Thoracic aorta (tissue), 2 donors: ENCODE measurements around the gene SPAAR. TPM values are rescaled to one million over a fixed set of nuclear protein-coding genes. Genes with fewer than 3 reads are reported as not detected.

Source experiments
- ATAC-seq: fragments of 150-250 bp; one replicate; pipeline ENCODE4 v1.8.0; 2017; ENCODE audit warnings: low read depth; ENCODE audit not compliant: insufficient number of reproducible peaks, low FRiP score
- DNase-seq: peaks from one replicate; pipeline ENCODE4 v3.0.0-alpha.2; 2020; ENCODE audit warnings: low spot score
- H3K27ac ChIP-seq, 2 donors: fragments of 200-600 bp; sonication (generic); 1 replicate in 1 of 2; 2 replicates in 1 of 2; pipeline ENCODE4 v1.5.1; 2016; ENCODE audit warnings: mild to moderate bottlenecking in 2 of 2, moderate library complexity in 2 of 2
- H3K27me3 ChIP-seq: fragments of 200-600 bp; sonication (generic); replicated peaks from 2 replicates; pipeline ENCODE4 v1.6.0; 2016; ENCODE audit warnings: mild to moderate bottlenecking; ENCODE audit not compliant: insufficient read depth
- H3K36me3 ChIP-seq: fragments of 200-600 bp; sonication (generic); one replicate; pipeline ENCODE4 v1.5.1; 2016
- H3K4me1 ChIP-seq, 2 donors: fragments of 200-600 bp; sonication (generic); 1 replicate in 1 of 2; 2 replicates in 1 of 2; pipeline versions ENCODE4 v1.5.1 to v1.6.0; 2016; ENCODE audit warnings: low read depth in 2 of 2, mild to moderate bottlenecking in 1 of 2; ENCODE audit not compliant: control insufficient read depth in 1 of 2
- H3K4me3 ChIP-seq: fragments of 200-600 bp; sonication (generic); 2 replicates; pipeline ENCODE4 v1.5.1; 2016; ENCODE audit warnings: mild to moderate bottlenecking
- H3K9me3 ChIP-seq: fragments of 200-600 bp; sonication (generic); 2 replicates; pipeline ENCODE4 v1.5.1; 2016
- CTCF ChIP-seq: fragments of 200-600 bp; sonication (generic); IDR thresholded peaks from one replicate; pipeline ENCODE4 v1.5.1; 2019; ENCODE audit warnings: antibody characterized with exemption
- total RNA-seq, 2 donors: library from RNA; depleted of rRNA; stranded (reverse); fragments of >200 nt; gene quantifications; one replicate each; pipeline versions ENCODE4 v1.1.0 to v1.2.3, GENCODE V29; 2016

SPAAR gene
- total RNA-seq, 2 donors from 2014 or later = 3.2 to 4.9 TPM

GRCh38 chr9:35948901-35949318 lies 39.6 kb downstream of the SPAAR start:
- DNase-seq (no peak), ATAC-seq (no peak)
- H3K4me1 ChIP-seq = peaks cover 19 to 21% of the 10 kb centered on the region in 2 donors
- H3K36me3 ChIP-seq = no peaks in the 10 kb centered on the region
- no peak overlapping the region for H3K27ac ChIP-seq
- no peaks in the 10 kb centered on the region for H3K9me3 ChIP-seq
- no peak overlapping the region for H3K4me3 ChIP-seq
- TF ChIP-seq CTCF = no peak
- H3K27me3 ChIP-seq = no peaks in the 10 kb centered on the region

GRCh38 chr9:35951736-35952135 lies 42.4 kb downstream of the SPAAR start:
- Histone ChIP-seq H3K27ac (no peak overlapping the region), H3K36me3 (no peaks in the 10 kb centered on the region), H3K4me1 (no peaks in the 10 kb centered on the region), H3K9me3 (no peaks in the 10 kb centered on the region), H3K4me3 (no peak overlapping the region), H3K27me3 (no peaks in the 10 kb centered on the region)
- TF ChIP-seq CTCF = no peak
- ATAC-seq (no peak), DNase-seq (no peak)

- Histone ChIP-seq H3K27ac (no peak overlapping the region), H3K4me3 (no peak overlapping the region), H3K9me3 (no peaks in the 10 kb centered on the region), H3K4me1 (no peaks in the 10 kb centered on the region), H3K36me3 (no peaks in the 10 kb centered on the region), H3K27me3 (no peaks in the 10 kb centered on the region)
- no peak for TF ChIP-seq CTCF
- DNase-seq (no peak), ATAC-seq (no peak)
Observed at GRCh38 chr9:35952526-35953191, 43.4 kb downstream of the SPAAR start.

GRCh38 chr9:35954942-35955546 lies 45.8 kb downstream of the SPAAR start:
- no peak overlapping the region for H3K27ac ChIP-seq
- peak; percentile 82 for TF ChIP-seq CTCF
- no peaks in the 10 kb centered on the region for H3K9me3 ChIP-seq
- H3K4me3 ChIP-seq = no peak overlapping the region
- DNase-seq (no peak), ATAC-seq (peak; percentile 27)
- no peaks in the 10 kb centered on the region for H3K4me1 ChIP-seq
- H3K36me3 ChIP-seq = no peaks in the 10 kb centered on the region
- no peaks in the 10 kb centered on the region for H3K27me3 ChIP-seq

GRCh38 chr9:35956651-35957050 lies 47.4 kb downstream of the SPAAR start:
- Histone ChIP-seq H3K9me3 (no peaks in the 10 kb centered on the region), H3K36me3 (no peaks in the 10 kb centered on the region), H3K4me3 (no peak overlapping the region), H3K27me3 (no peaks in the 10 kb centered on the region), H3K4me1 (no peaks in the 10 kb centered on the region), H3K27ac (no peak overlapping the region)
- ATAC-seq = no peak
- DNase-seq = no peak
- TF ChIP-seq CTCF = no peak
